CD14-positive monocyte (primary cell): Measurements from ENCODE around the gene QSOX2. TPM values are rescaled to one million over a fixed set of nuclear protein-coding genes. Genes with fewer than 3 reads are reported as not detected.

ENCODE experiments used
- DNase-seq, 3 donors: peaks; one replicate each; pipeline ENCODE4 v3.0.0-alpha.2; 2011 to 2022
- H2AFZ ChIP-seq: 2 replicates; pipeline ENCODE4 v1.6.0; 2012; ENCODE audit warnings: mild to moderate bottlenecking, low read depth, low read length, inconsistent platforms; ENCODE audit not compliant: insufficient read depth, poor library complexity, severe bottlenecking
- H3K27ac ChIP-seq, 2 donors: 1 replicate in 1 of 2; 2 replicates in 1 of 2; pipeline ENCODE4 v1.5.1; 2012 to 2013; ENCODE audit warnings: low read length in 2 of 2, control low read depth in 1 of 2, inconsistent platforms in 1 of 2, low read depth in 1 of 2, mild to moderate bottlenecking in 1 of 2
- H3K27me3 ChIP-seq, 2 donors: one replicate each; pipeline versions ENCODE4 v1.6.0 to v1.6.1; 2011 to 2013; ENCODE audit warnings: low read length in 2 of 2; ENCODE audit not compliant: control insufficient read depth in 2 of 2, insufficient read depth in 2 of 2
- H3K36me3 ChIP-seq, 2 donors: replicated peaks in 1 of 2; 1 replicate in 1 of 2; 2 replicates in 1 of 2; pipeline versions ENCODE4 v1.5.1 to v1.6.1; 2012 to 2013; ENCODE audit warnings: low read length in 2 of 2, control low read depth in 1 of 2, inconsistent platforms in 1 of 2, mild to moderate bottlenecking in 1 of 2; ENCODE audit not compliant: insufficient read depth in 2 of 2, control insufficient read depth in 1 of 2
- H3K4me1 ChIP-seq, 2 donors: 1 replicate in 1 of 2; 2 replicates in 1 of 2; pipeline versions ENCODE4 v1.5.1 to v1.6.1; 2012 to 2013; ENCODE audit warnings: low read length in 2 of 2, control low read depth in 1 of 2, inconsistent platforms in 1 of 2, mild to moderate bottlenecking in 1 of 2, moderate library complexity in 1 of 2; ENCODE audit not compliant: insufficient read depth in 2 of 2, control insufficient read depth in 1 of 2
- H3K4me2 ChIP-seq: replicated peaks from 2 replicates; pipeline ENCODE3; 2012; ENCODE audit warnings: low read length, moderate library complexity, mild to moderate bottlenecking; ENCODE audit not compliant: poor library complexity, severe bottlenecking; ENCODE audit errors: extremely low read depth
- H3K4me3 ChIP-seq, 3 experiments: fragments of 200-600 bp in 1 of 3; sonication (generic) in 1 of 3; replicated peaks in 1 of 3; 1 replicate in 2 of 3; 2 replicates in 1 of 3; pipeline ENCODE4 v1.5.1; 2011 to 2013; ENCODE audit warnings: low read length in 3 of 3, mild to moderate bottlenecking in 3 of 3, control low read depth in 2 of 3, low read depth in 2 of 3, inconsistent platforms in 1 of 3, moderate library complexity in 1 of 3
- H3K79me2 ChIP-seq: 2 replicates; pipeline ENCODE4 v1.6.0; 2012; ENCODE audit warnings: mild to moderate bottlenecking, control low read depth, inconsistent platforms, low read length, moderate library complexity; ENCODE audit not compliant: insufficient read depth
- H3K9ac ChIP-seq: 2 replicates; pipeline ENCODE4 v1.6.0; 2017; ENCODE audit warnings: low read length, mild to moderate bottlenecking; ENCODE audit not compliant: insufficient read depth, poor library complexity, severe bottlenecking
- H3K9me3 ChIP-seq, 2 donors: replicated peaks in 1 of 2; 1 replicate in 1 of 2; 2 replicates in 1 of 2; pipeline versions ENCODE4 v1.5.1 to v1.6.1; 2012 to 2013; ENCODE audit warnings: low read length in 2 of 2, control low read depth in 1 of 2; ENCODE audit not compliant: control insufficient read depth in 1 of 2, insufficient read depth in 1 of 2
- H4K20me1 ChIP-seq: 2 replicates; pipeline ENCODE4 v1.6.0; 2012; ENCODE audit warnings: mild to moderate bottlenecking, low read length, control low read depth, moderate library complexity; ENCODE audit not compliant: insufficient read depth
- H3K27ac Mint-ChIP-seq, 7 donors: one replicate each; pipeline ENCODE4 v1.8.0; 2020; ENCODE audit warnings: mild to moderate bottlenecking in 7 of 7, mixed read lengths in 7 of 7, moderate library complexity in 6 of 7, inconsistent platforms in 2 of 7
- H3K27me3 Mint-ChIP-seq, 3 donors: one replicate each; pipeline ENCODE4 v1.8.0; 2021 to 2022; ENCODE audit warnings: low read depth in 3 of 3, mild to moderate bottlenecking in 3 of 3, mixed read lengths in 3 of 3, moderate library complexity in 3 of 3, inconsistent platforms in 1 of 3
- H3K36me3 Mint-ChIP-seq, 2 donors: one replicate each; pipeline ENCODE4 v1.8.0; 2020; ENCODE audit warnings: mixed read lengths in 2 of 2, inconsistent platforms in 1 of 2, mild to moderate bottlenecking in 1 of 2
- H3K4me1 Mint-ChIP-seq: one replicate; pipeline ENCODE4 v1.8.0; 2020; ENCODE audit warnings: mild to moderate bottlenecking, mixed read lengths
- H3K4me3 Mint-ChIP-seq, 2 donors: one replicate each; pipeline ENCODE4 v1.8.0; 2020; ENCODE audit warnings: mild to moderate bottlenecking in 2 of 2, mixed read lengths in 2 of 2, moderate library complexity in 1 of 2
- H3K9me3 Mint-ChIP-seq, 7 donors: one replicate each; pipeline ENCODE4 v1.8.0; 2020 to 2022; ENCODE audit warnings: mixed read lengths in 7 of 7, mild to moderate bottlenecking in 6 of 7, moderate library complexity in 6 of 7, inconsistent platforms in 2 of 7
- CTCF ChIP-seq: fragments of 200-600 bp; IDR thresholded peaks from one replicate; pipeline ENCODE4 v1.8.0; 2022; ENCODE audit warnings: antibody characterized with exemption, mild to moderate bottlenecking
- WGBS: methylation state at CpG from one replicate; pipeline ENCODE4 v1.1.5; 2013; ENCODE audit warnings: missing lambda C conversion rate; ENCODE audit not compliant: insufficient coverage; 5-methylcytosine and 5-hydroxymethylcytosine counted together
- intact Hi-C, 2 donors: fragments of 100-400 bp; cut with micrococcal nuclease; formaldehyde crosslinking; loops; one replicate each; pipeline versions ENCODE4 v1.15.0 to v1.15.1; 2023
- polyA plus RNA-seq, 3 donors: library from polyadenylated mRNA; depleted of rRNA in 1 of 3; unstranded in 2 of 3; stranded (reverse) in 1 of 3; fragments of 300-500 nt in 2 of 3; fragments of >200 nt in 1 of 3; fragmentation: Illumina TruSeq in 2 of 3; gene quantifications; 1 replicate in 2 of 3; 2 replicates in 1 of 3; pipeline ENCODE4 v1.2.3, GENCODE V29; 2012 to 2021

QSOX2 gene
- polyA plus RNA-seq, 3 donors: 0.03 to 8.4 (median 0.17) TPM

- Mint-ChIP-seq H3K4me3 (no peak overlapping the region), H3K27ac (no peak overlapping the region), H3K36me3 (no peaks in the 10 kb centered on the region), H3K4me1 (no peaks in the 10 kb centered on the region), H3K9me3 (peaks cover 0 to 4% (median 0%) of the 10 kb centered on the region in 7 donors), H3K27me3 (peaks cover 2 to 13% (median 12%) of the 10 kb centered on the region in 3 donors)
- H4K20me1 ChIP-seq: no peaks in the 10 kb centered on the region
- no peak overlapping the region for H3K4me2 ChIP-seq
- no peak for TF ChIP-seq CTCF
- H3K9ac ChIP-seq: no peak overlapping the region
- no peak for DNase-seq
- H3K27me3 ChIP-seq: no peaks in the 10 kb centered on the region
- H3K4me3 ChIP-seq: no peak overlapping the region
- no peak overlapping the region for H3K27ac ChIP-seq
- intact Hi-C loops: loop anchor here in 1 of 2 donors (5.0 kb wide), 1 partner anchor 110 kb away; no protein-coding TSS in a partner anchor
- 84% methylated on average over 11 of the region's 11 CpGs for WGBS
- no peak overlapping the region for H2AFZ ChIP-seq
- H3K4me1 ChIP-seq: no peaks in the 10 kb centered on the region
- H3K9me3 ChIP-seq: no peaks in the 10 kb centered on the region
- H3K36me3 ChIP-seq: no peaks in the 10 kb centered on the region
- no peaks in the 10 kb centered on the region for H3K79me2 ChIP-seq
These were observed 73.7 kb downstream of the QSOX2 start for GRCh38 chr9:136171801-136172411.

- no peak overlapping the region for H3K4me3 Mint-ChIP-seq
These were observed 74.4 kb downstream of the QSOX2 start for GRCh38 chr9:136171009-136171800.

More at GRCh38 chr9:136171009-136171800, 74.4 kb downstream of the QSOX2 start:
- H3K9me3 ChIP-seq: no peaks in the 10 kb centered on the region
- H3K36me3 Mint-ChIP-seq: no peaks in the 10 kb centered on the region
- H3K36me3 ChIP-seq: no peaks in the 10 kb centered on the region
- H3K27ac Mint-ChIP-seq: no peak overlapping the region
- H3K27me3 Mint-ChIP-seq: peaks cover 2 to 12% (median 12%) of the 10 kb centered on the region in 3 donors
- no peak overlapping the region for H3K9ac ChIP-seq
- no peaks in the 10 kb centered on the region for H3K79me2 ChIP-seq
- H3K4me3 ChIP-seq: no peak overlapping the region
- H3K27me3 ChIP-seq: no peaks in the 10 kb centered on the region
- TF ChIP-seq CTCF: no peak
- no peak overlapping the region for H3K4me2 ChIP-seq
- 73% methylated on average over 15 of the region's 16 CpGs for WGBS
- no peaks in the 10 kb centered on the region for H4K20me1 ChIP-seq
- no peak for DNase-seq
- H3K9me3 Mint-ChIP-seq: peaks cover 0 to 4% (median 0%) of the 10 kb centered on the region in 7 donors
- no peak overlapping the region for H2AFZ ChIP-seq
- H3K27ac ChIP-seq: no peak overlapping the region
- H3K4me1 ChIP-seq: no peaks in the 10 kb centered on the region
- no peaks in the 10 kb centered on the region for H3K4me1 Mint-ChIP-seq
- intact Hi-C loops: loop anchor here in 1 of 2 donors (5.0 kb wide), 1 partner anchor 111 kb away; no protein-coding TSS in a partner anchor
